Stimulated activated CD8-positive, alpha-beta memory T cell treated with anti-CD3 and anti-CD28 coated beads, Interleukin-7, amount 100 ng/mL, for 1 hour (primary cell): ENCODE results near the gene SSTR5.

Experiments used
- DNase-seq, 2 donors: peaks; one replicate each; pipeline ENCODE4 v3.0.0-alpha.2; 2020; ENCODE audit warnings: low read depth in 2 of 2

Gene SSTR5

DNA sequence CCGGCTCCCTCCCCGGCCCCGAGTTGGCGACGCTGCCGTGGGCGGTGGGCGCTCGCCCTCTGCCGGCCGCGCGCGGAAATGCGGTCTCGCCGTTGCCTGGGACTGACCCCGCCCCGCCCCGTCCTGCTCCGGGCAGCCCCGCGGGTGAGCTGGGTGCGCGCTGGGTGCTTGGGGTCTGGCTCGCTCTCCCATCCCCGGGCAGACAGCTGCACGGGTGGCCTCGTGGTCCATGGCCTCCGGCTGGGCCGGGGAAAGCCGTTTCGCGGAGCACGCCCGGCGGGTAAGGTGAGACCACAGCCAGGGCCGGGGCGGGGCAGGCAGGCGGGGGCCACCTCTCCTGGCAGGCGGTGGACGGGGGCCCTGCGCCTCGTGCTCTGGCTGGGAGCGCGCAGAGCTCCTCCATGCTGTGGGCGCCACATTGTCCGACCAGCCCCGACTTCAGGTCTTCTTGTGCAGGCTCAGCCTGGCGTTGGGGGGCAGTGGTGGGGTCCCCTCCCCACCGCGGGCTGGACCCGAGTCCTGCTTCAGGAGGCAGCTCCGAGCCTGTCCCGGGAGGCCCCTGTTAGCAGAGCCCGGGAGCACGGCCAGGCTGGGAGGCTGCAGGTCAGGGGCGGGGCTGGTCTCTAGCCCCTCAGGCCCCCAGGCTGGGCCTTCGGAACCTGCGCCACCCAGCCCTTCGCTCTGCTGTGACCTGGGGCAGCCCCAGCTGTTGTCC lies 30.5 kb downstream of the SSTR5 start:
- peak; percentile 41 to 55 for DNase-seq

DNA sequence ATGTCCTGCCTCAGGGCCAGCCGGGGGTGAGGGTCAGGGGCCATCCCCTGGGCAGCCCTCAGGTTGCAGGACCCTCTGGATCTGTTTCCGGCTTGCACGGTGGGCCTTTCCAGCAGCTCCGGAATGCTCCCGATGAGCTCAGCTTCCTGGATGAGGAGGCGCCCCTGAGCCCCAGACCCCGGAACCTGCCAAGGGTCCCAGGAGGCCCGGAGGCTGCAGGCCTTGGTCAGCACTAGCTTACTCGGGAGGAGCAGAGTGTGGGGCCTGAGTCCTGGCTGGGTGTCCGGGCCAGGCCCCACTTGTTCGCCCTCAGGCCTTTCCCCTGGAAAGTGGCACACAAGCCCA lies 31.1 kb downstream of the SSTR5 start:
- DNase-seq, result no peak

DNA sequence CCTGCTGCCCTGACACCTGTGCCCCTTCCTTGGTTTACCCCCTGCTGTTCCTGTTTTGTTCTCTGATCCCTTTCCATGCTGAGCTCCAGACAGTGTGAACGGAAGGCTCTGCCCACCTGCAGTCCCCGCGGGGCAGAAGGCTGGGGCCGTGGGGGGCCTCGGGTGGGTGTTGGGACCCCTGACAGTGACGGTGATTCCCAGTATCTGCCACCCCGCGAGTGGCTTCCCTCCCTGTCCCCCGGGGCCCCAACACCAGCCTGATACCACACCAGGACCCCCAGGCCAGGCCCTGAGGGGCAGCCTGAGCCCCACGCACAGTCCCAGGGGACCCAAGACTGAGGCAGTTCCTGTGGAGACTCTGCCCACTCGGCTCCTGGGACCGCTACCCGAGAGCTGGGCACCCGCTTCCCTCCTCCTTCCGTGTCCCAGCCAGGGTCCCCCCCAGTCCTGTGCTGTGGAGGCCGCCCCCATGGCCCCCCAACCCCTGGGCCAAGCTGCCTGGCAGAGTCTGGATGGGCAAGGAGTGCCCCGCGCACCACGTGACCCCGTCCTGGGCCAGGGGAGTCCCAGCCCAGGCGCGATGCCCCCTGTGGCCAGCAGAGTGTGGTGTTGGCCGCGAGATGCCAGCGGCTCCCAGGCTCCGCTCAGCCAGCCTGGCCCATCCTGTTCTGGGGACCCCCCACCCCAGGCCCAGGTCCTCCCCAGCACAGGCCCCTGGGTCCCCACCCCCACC lies 33.5 kb downstream of the SSTR5 start:
- DNase-seq, result no peak

DNA sequence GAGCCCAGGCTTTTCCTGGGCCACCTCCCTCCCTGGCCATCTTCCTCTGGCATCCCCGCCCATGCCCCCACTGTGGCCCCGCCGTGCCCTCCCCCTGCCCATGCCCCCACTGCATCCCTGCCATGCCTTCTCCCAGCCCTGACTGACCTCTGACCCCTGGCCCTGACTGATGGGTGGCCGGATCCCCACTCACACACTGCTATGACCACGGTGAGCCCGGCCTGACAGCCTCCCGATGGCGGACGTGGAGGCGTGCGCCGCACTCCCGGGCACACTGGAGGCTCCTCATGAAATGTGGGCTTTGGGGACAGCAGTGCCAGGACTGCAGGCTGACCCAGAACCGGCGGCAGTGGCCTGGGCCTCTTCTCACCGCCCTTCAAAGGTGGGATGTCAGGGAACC lies 34.1 kb downstream of the SSTR5 start:
- DNase-seq, result no peak

DNA sequence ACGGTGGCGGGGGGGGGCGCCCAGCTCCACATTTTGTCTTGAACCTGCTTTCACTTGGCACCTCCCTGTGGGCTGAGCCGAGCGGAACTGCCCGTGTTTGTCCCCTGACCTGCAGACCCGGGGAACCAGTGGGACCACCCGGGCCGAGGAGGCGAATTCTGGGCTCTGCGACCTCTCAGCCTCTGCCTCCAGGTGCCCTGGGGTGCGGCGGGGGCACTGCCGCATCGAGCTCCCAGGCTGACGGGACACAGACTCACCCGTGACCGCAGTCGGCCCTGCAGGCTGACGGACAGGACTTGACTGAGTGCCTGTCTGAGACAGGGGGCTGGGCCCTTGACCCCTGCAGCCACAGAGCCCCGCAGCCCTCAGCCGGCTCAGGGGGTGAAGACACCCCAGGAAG lies 34.6 kb downstream of the SSTR5 start:
- no peak for DNase-seq

DNA sequence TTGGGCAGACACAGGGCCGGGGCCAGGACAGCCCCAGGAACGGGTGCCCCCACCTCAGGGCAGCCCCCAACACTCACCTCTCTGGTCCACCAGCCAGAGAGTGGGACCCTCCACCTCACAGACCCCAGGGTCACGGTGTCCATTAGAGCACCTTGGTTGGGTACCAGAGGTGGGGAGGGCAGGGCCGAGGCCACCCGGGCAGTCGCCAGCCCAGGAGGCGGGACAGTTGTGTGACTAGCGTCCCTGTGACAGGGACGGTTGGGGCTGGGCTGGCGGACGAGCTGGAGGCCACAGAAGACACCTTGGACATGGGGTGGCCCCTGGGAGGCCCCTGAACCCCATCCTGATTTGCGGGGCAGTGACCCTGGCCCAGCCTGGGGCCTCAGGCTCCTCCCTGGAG lies 35.2 kb downstream of the SSTR5 start:
- DNase-seq, result no peak

DNA sequence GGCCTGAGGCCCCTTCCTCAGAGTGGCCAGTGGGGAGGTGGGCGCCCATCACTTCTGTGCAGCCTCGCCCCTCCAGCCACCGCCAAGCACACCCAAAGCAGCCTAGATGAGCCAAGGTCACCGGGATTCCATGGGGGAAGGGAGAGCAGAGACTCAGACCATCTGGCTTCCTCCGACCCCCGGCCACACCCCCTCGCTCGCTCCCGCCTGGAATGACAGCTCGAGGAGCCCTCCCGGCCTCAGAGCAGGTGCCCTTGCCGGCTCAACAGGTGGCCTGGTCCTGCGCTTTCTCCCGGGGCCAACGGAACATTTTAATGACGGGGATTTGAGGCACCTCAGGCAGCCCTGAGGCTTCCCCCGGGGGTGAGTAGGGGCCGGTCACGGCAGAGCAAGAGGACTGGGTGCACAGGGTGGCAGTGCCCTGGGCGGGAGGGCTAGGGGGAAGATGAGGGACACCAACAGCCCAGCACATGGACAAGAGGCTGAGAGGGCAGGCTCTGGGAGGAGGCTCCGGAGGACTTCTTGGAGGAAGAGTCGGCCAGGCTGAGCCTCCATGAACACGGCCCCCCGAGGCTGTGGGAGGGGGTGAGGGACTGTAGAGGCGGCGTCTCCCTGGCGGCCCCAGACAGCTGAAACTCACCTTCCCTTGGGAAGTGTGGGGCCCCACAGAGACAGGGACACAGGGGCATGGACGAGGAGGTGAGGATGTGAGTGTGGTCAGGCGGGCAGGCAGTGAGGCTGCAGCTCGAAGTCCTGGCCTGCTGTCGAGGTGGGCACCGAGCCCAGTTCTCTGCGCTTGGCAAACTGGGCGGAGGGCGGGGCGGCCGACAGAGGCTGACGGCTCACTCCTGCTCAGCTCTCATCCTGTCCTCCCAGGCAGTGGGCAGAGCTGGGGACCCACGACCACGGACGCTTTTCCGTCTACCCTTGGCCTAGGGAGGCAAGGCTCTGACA lies 36.0 kb downstream of the SSTR5 start:
- no peak for DNase-seq

DNA sequence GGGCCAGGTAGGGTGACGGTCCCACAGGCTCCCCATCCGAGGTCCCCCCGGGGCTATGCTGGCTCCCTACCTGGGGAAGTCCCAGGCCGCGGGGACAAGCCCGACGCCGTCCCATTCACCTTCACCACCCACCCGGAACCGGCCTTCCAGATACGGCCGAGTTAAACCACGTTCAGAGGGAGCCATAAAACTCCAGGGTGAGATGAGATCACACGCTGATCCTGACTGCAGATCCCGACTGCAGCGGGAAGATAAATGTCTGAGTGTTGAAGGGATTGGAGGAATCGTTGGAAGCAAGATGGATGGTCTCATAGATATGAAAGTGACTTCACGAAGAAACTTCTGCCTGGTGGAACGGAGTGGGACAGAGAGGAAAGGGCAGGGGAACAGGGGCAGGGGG lies 37.1 kb downstream of the SSTR5 start:
- DNase-seq, result no peak

DNA sequence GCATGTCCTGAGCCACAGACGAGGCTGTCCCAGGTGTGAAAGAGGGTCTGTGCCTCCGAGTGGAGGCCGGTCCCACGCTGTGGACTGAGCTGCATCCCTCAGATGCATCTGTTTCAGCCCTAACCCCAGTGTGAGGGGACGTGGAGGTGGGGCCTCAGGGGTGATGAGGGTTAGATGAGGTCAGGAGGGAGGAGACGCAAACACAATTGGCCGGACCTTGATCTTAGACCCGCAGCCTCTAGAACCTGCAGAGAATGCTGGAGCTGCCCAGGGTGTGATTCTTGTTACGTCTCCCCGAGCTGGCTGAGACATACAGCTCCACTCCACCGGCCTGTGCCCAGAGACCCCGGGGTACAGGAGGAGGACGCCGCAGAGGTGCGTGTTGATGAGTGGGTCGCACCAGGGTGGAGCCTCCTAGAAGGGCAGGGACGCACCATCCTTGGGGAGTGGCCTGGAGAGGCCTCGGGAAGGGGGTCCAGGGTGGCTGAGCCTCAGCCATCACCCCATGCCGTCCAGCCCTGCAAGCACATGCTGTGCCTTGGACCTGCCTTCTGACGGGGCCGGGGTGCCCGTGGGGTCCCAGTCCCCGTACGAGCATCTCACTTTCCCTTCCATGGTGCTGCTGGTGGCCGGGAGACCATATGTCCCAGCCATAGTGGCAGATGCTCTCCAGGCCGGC lies 40.1 kb downstream of the SSTR5 start:
- DNase-seq, result no peak

DNA sequence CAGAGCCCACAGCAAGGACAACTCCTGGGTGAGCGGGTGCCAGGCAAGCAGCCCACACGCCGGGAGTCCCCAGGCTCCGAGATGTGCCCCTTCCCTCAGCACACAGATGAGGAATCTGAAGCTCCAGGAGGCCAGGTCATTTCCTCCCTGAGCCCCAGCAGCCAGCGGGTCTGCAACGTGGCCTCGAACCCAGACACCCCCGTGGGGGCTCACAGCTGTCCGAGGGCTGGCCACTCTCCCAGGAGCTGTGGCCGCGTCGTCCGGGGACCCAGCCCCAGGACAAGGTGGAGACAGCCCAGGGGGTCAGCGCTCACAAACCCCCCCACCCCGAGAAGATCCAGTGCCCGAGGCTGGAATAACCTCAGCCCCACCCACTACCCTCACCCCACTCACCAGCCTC lies 40.9 kb downstream of the SSTR5 start:
- DNase-seq, result no peak

DNA sequence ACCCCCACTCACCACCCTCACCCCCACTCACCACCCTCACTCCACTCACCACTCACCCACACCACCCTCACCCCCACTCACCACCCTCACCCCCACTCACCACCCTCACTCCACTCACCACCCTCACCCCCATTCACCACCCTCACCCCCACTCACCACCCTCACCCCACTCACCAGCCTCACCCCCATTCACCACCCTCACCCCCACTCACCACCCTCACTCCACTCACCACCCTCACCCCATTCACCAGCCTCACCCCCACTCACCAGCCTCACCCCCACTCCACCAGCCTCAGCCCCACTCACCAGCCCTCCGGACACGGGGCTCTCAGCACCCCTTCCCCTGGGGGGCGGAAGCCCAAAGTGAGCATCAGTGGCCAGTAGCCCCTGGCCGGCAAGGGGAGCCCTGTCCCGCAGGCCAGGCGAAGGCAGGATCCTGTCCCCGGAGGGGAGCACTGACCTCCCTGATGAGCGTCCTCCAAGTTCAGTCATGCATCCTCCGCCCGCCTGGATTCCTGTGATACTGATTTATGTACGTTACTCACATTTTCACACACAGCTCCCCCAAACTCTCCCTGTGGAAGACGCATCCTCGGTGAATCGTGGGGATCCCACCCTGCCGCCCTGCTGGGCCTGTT lies 41.5 kb downstream of the SSTR5 start:
- DNase-seq, result no peak

DNA sequence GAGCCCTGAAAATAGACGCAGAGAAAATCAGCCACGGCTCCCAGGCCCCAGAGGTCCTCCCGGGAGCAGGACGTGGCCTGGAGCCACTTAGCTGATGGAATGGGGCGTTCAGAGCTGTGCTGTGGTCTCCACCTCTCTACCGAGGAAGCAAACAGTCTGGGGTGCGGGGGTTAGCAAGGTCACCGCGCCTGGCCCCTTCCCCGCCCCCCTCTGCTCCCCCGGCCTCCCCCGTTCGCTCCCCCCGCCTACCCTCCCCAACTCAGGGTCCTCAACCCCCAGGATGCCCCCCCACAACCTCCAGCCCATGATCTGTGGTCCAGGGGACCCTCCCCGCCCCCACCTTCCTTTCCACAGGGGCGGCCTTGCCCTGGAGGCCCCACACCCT lies 44.1 kb downstream of the SSTR5 start:
- DNase-seq, result no peak

DNA sequence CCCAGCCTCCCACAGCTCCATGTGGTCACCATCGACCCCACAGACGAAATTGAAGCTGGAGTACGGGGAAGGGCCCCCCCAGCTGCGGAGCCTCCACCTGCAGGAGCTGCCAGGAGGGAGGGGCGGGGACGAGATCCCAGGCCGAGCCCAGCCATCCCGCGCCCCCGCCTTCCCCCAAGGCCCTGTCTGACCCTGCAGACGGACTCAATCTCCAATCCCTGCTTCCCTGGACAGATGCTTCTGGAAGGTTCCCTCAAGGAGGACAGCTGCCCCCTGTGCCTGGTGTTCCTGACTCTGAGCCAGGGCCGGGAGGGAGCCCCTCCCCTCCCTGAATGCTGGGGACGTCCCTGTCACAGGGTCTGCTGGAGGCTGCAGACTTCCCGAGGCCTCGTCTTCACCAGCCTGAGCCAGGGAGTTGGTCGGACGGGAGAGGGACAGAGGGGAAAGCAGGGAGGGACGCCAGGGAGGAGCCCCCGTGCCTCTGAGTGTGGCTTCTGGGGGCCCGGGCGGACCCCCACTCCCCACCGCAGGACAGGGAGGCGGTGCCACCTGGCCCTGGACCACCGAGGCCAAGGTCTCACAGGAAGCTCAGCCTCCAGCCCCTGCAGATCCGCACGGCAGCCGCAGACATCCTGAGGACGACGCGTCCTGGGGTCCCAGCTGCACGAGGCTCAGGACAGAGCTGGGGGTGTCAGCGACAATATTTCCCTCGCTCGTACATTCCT lies 44.8 kb downstream of the SSTR5 start:
- DNase-seq, result no peak

DNA sequence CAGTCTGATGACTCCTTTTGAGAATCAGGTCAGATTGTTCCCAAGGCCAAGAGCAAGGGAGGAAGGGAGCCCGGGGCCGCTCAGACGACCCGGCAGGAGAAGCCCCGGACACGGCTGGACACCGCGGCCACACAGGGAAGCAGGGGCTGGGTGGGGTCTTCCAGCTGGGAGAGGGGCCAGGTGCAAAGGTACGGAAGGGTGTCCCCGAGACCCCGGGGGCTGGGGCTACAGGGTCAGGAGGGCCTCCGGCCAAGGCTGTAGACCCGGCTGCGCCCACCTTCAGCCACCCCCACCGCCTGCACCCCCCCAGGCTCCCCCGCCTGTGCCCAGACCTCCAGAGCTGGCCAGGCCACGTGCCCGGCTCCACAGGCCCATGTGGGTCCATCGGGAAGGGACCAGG lies 45.4 kb downstream of the SSTR5 start:
- DNase-seq, result no peak

DNA sequence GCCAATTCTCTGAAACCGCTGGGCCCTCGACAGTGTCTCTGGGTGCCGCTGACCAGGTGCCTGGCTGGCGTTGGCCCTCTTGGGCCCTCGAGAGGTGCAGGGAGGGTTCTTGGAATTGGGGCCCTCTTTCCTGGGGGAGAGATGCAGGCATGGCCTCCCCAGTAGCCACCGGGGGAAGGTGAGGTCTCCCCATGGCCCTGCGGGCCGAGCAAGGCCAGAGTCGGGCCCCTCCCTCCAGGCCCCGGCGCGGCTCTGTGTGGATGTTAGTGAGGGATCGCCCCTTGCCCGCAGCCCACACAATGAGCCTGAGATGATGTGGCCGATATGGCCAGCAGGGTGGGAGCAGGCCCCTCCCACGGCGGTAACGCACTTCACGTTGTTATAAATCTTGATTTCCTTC lies 46.6 kb downstream of the SSTR5 start:
- no peak for DNase-seq

DNA sequence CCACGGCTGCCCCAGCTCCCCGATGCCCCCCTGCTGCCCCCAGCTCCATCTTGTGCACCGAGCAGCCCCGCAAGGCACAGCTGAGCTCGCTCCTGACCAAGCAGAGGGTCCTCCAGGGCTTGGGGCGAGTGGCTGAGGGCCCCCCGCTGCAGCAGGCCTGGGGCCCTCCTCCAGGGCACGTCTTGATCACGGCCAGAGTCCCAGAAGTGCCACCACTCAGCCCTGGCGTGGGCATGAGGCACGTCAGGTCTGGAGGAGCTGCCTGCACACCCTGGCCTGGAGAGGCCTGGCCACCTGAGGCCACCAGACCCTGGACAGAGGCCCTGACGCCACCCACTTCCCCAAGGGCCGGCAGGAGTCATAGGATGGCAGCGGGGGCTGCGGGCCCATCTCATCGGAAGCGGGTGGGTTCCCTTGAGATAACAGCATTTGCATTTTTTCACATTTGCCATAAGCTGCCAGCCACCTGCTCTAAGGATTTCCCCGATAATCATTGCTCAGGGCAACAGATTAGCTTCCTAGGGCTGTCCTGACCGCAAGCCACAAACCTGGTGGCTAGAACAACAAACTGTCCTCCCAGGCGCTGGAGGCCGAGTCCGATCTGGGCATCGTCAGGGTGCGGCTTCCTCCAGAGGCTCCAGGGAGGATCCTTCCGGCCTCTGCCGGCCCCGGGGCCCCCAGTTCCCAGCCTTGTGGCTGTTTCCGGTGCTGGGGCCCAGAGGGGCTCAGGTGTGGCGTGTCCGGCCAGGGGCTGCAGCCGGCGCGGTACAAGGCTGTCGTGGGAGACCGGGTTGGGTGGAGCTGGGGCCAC lies 47.4 kb downstream of the SSTR5 start:
- DNase-seq, result no peak

DNA sequence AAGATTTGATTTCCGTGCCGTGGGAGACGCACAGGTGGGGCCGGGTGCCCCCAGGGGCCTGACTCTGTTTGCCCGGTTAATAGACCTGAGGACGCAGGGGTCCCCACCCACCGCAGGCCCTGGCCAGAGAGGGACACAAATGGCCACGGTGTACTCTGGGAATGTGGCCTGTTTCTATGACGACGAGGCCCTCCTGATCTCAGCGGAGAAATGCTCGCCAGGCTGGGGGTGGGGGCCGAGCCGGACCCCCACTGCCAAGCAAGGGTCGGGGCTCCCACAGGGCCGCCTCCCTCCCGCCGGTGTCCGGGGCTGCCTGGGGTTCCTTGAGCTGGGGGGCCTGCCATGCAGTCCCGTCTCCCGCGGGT lies 48.0 kb downstream of the SSTR5 start:
- DNase-seq, result no peak

DNA sequence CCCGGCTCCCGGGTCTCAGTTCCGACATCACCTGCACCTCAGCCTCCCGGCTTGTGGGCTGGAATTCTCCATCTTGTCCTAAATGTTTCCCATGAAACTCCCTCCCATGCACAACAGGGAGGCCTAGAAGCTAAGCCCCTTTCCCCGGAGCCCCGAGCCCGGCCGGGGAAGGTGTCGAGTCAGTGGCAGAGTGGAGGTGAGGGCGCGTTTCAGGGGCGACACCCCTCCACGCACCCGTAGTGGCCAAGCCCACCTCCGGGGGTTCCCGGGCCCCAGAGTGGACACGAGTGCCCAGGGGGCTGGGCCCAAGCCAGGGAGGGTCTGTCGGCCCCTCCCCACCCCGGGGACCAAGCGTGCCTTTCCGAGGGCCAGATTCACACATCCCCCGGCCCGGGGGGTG lies 48.5 kb downstream of the SSTR5 start:
- no peak for DNase-seq

DNA sequence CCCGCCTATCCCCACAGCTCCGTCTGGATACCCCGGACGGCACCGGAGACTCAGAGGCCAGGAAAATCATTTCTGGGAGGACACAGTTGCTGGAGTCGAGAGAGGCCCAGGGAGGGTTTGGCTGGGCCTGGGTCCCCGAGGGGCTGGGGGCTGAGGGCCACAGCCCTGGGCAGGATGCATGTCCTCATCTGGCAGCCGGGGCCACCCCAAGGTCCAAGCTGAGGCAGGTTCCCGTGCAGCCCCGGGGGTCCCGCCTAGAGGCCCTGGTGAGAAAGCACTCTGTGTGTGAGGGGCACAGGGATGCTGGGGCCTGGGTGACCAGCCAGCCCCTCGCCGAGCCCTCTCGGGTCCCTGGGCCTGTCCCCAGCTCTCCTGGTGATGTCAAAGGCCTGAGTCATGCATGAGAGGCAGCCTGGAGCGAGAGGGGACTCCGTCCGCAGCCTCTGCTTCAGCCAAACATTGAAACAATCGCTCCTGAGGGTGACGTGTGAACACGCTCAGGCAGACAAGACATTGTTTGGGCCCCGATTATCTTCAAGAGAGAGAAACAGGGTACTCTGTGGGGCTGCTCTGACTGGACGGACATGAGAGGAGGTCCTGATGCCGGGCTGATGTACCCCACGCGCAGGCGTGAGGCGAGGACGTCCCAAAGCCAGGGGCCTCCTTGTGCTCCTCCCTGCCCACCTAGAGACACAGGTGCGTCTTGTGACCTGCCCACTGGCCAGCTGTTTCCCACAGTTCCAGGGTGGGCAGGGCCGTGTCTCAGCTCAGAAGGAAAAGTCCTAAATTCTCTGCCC lies 49.3 kb downstream of the SSTR5 start:
- no peak for DNase-seq
